ENCODE results near the gene NMBR.
A peak's percentile ranks its signal among the peaks of the same experiment; 100 is the strongest.
"Not testable (repeated sequence)": the region's sequence is repeated elsewhere in the genome, so short reads cannot be mapped to it uniquely, and the experiment has no call there.

NMBR gene

GRCh38 chr6:142146828-142147662 lies at the start of gene NMBR, which contains the start of gene VTA1:
TSS of gene NMBR (minus strand) at chr6:142147122. CDS start at chr6:142088658, 58,464 bp downstream.
TSS of gene VTA1 (plus strand) at chr6:142147263. CDS start at chr6:142147288, 25 bp downstream.
- peak; percentile 98 for DNase-seq

- no peak for DNase-seq
Observed at GRCh38 chr6:142195862-142196541, 49.1 kb upstream of the NMBR start.

GRCh38 chr6:142193621-142194020 lies 46.7 kb upstream of the NMBR start:
- DNase-seq, result no peak

- DNase-seq, result no peak
Observed at GRCh38 chr6:142192343-142192742, 45.4 kb upstream of the NMBR start.

GRCh38 chr6:142189057-142189456 lies 42.1 kb upstream of the NMBR start:
- DNase-seq, result no peak

- not testable (repeated sequence) for DNase-seq
Observed at GRCh38 chr6:142188341-142188740, 41.4 kb upstream of the NMBR start.

GRCh38 chr6:142187209-142187608 lies 40.3 kb upstream of the NMBR start:
- no peak for DNase-seq

GRCh38 chr6:142185641-142186040 lies 38.7 kb upstream of the NMBR start:
- DNase-seq, result no peak

- no peak for DNase-seq
Observed at GRCh38 chr6:142184307-142184706, 37.4 kb upstream of the NMBR start.

- no peak for DNase-seq
Observed at GRCh38 chr6:142183351-142183750, 36.4 kb upstream of the NMBR start.

- DNase-seq, result no peak
Observed at GRCh38 chr6:142182004-142182403, 35.1 kb upstream of the NMBR start.

- DNase-seq, result no peak
Observed at GRCh38 chr6:142178129-142178528, 31.2 kb upstream of the NMBR start.

GRCh38 chr6:142174703-142175102 lies 27.8 kb upstream of the NMBR start:
- no peak for DNase-seq

- no peak for DNase-seq
Observed at GRCh38 chr6:142173980-142174379, 27.1 kb upstream of the NMBR start.

GRCh38 chr6:142172758-142173157 lies 25.8 kb upstream of the NMBR start:
- no peak for DNase-seq

- no peak for DNase-seq
Observed at GRCh38 chr6:142171351-142171750, 24.4 kb upstream of the NMBR start.

GRCh38 chr6:142167486-142167885 lies 20.6 kb upstream of the NMBR start:
- DNase-seq, result no peak

GRCh38 chr6:142167071-142167470 lies 20.1 kb upstream of the NMBR start:
- no peak for DNase-seq

- no peak for DNase-seq
Observed at GRCh38 chr6:142165227-142165626, 18.3 kb upstream of the NMBR start.

GRCh38 chr6:142162780-142163179 lies 15.9 kb upstream of the NMBR start:
- DNase-seq, result no peak

- DNase-seq, result not testable (repeated sequence)
Observed at GRCh38 chr6:142156758-142157068, 9.8 kb upstream of the NMBR start.

- peak; percentile 58 to 73 for DNase-seq
Observed at GRCh38 chr6:142155895-142156757, 9.2 kb upstream of the NMBR start.

GRCh38 chr6:142155091-142155490 lies 8.2 kb upstream of the NMBR start:
- no peak for DNase-seq

Measured in Kasumi-1 (cell line).